Skeletal muscle satellite cell (primary cell): Measurements from ENCODE around the gene SALL1.

Source experiments
- H3K27me3 ChIP-seq: 2 replicates; pipeline ENCODE4 v1.7.0; 2013; ENCODE audit warnings: low read length; ENCODE audit not compliant: control insufficient read depth, insufficient read depth
- H3K36me3 ChIP-seq: 2 replicates; pipeline ENCODE4 v1.7.0; 2013; ENCODE audit warnings: mild to moderate bottlenecking, control low read depth, low read length; ENCODE audit not compliant: insufficient read depth
- H3K4me1 ChIP-seq: 2 replicates; pipeline ENCODE4 v1.7.0; 2013; ENCODE audit warnings: low read length; ENCODE audit not compliant: control insufficient read depth, insufficient read depth
- H3K4me2 ChIP-seq: 2 replicates; pipeline ENCODE4 v1.7.0; 2013; ENCODE audit warnings: mild to moderate bottlenecking, low read length
- H3K4me3 ChIP-seq: 2 replicates; pipeline ENCODE4 v1.7.0; 2013; ENCODE audit warnings: low read length
- H3K9ac ChIP-seq: 2 replicates; pipeline ENCODE4 v1.7.0; 2013; ENCODE audit warnings: mild to moderate bottlenecking, low read depth, low read length, moderate library complexity
- H3K9me3 ChIP-seq: replicated peaks from 2 replicates; pipeline ENCODE4 v1.7.0; 2013; ENCODE audit warnings: mild to moderate bottlenecking, control low read depth, low read length

SALL1 gene

GRCh38 chr16:51148678-51149228, 2.3 kb downstream of the SALL1 start:
- no peaks in the 10 kb centered on the region for H3K9me3 ChIP-seq
- no peak overlapping the region for H3K4me2 ChIP-seq
- no peak overlapping the region for H3K9ac ChIP-seq
- peaks cover 42% of the 10 kb centered on the region for H3K27me3 ChIP-seq
- no peak overlapping the region for H3K4me3 ChIP-seq
- H3K4me1 ChIP-seq: no peaks in the 10 kb centered on the region
- no peaks in the 10 kb centered on the region for H3K36me3 ChIP-seq

- no peak overlapping the region for H3K9ac ChIP-seq
- H3K4me3 ChIP-seq: no peak overlapping the region
- H3K27me3 ChIP-seq: peaks cover 35% of the 10 kb centered on the region
- no peaks in the 10 kb centered on the region for H3K9me3 ChIP-seq
- H3K36me3 ChIP-seq: no peaks in the 10 kb centered on the region
- H3K4me1 ChIP-seq: no peaks in the 10 kb centered on the region
- no peak overlapping the region for H3K4me2 ChIP-seq
Measured at GRCh38 chr16:51147776-51148677, 3.0 kb downstream of the SALL1 start.

- peaks cover 25% of the 10 kb centered on the region for H3K27me3 ChIP-seq
- no peak overlapping the region for H3K4me3 ChIP-seq
- H3K9me3 ChIP-seq: no peaks in the 10 kb centered on the region
- H3K36me3 ChIP-seq: no peaks in the 10 kb centered on the region
- H3K9ac ChIP-seq: no peak overlapping the region
- no peak overlapping the region for H3K4me2 ChIP-seq
- H3K4me1 ChIP-seq: no peaks in the 10 kb centered on the region
Measured at GRCh38 chr16:51146256-51146924, 4.7 kb downstream of the SALL1 start.

GRCh38 chr16:51144203-51144602, 6.9 kb downstream of the SALL1 start:
- Histone ChIP-seq H3K9me3 (no peaks in the 10 kb centered on the region), H3K9ac (no peak overlapping the region), H3K4me3 (no peak overlapping the region), H3K4me1 (no peaks in the 10 kb centered on the region), H3K27me3 (peaks cover 7% of the 10 kb centered on the region), H3K4me2 (no peak overlapping the region), H3K36me3 (no peaks in the 10 kb centered on the region)

GRCh38 chr16:51143196-51143977, 7.7 kb downstream of the SALL1 start:
- Histone ChIP-seq H3K9ac (no peak overlapping the region), H3K9me3 (no peaks in the 10 kb centered on the region), H3K36me3 (no peaks in the 10 kb centered on the region), H3K27me3 (no peaks in the 10 kb centered on the region), H3K4me1 (no peaks in the 10 kb centered on the region), H3K4me3 (no peak overlapping the region), H3K4me2 (no peak overlapping the region)

GRCh38 chr16:51141541-51141940, 9.5 kb downstream of the SALL1 start:
- H3K36me3 ChIP-seq: no peaks in the 10 kb centered on the region

GRCh38 chr16:51141106-51141505, 10.0 kb downstream of the SALL1 start:
- Histone ChIP-seq H3K27me3 (no peaks in the 10 kb centered on the region), H3K9me3 (no peaks in the 10 kb centered on the region), H3K9ac (no peak overlapping the region), H3K4me1 (no peaks in the 10 kb centered on the region), H3K36me3 (no peaks in the 10 kb centered on the region), H3K4me3 (no peak overlapping the region), H3K4me2 (no peak overlapping the region)

More at GRCh38 chr16:51141541-51141940, 9.5 kb downstream of the SALL1 start:
- Histone ChIP-seq H3K27me3 (no peaks in the 10 kb centered on the region), H3K9me3 (no peaks in the 10 kb centered on the region), H3K4me1 (no peaks in the 10 kb centered on the region), H3K4me3 (no peak overlapping the region), H3K9ac (no peak overlapping the region), H3K4me2 (no peak overlapping the region)

- Histone ChIP-seq H3K27me3 (no peaks in the 10 kb centered on the region), H3K36me3 (no peaks in the 10 kb centered on the region), H3K4me1 (no peaks in the 10 kb centered on the region), H3K4me2 (no peak overlapping the region), H3K9me3 (no peaks in the 10 kb centered on the region), H3K4me3 (no peak overlapping the region), H3K9ac (no peak overlapping the region)
Measured at GRCh38 chr16:51140112-51140511, 11.0 kb downstream of the SALL1 start.

- Histone ChIP-seq H3K4me3 (no peak overlapping the region), H3K4me1 (no peaks in the 10 kb centered on the region), H3K9ac (no peak overlapping the region), H3K36me3 (no peaks in the 10 kb centered on the region), H3K9me3 (no peaks in the 10 kb centered on the region), H3K27me3 (no peaks in the 10 kb centered on the region), H3K4me2 (no peak overlapping the region)
Measured at GRCh38 chr16:51139568-51139967, 11.5 kb downstream of the SALL1 start.

- no peak overlapping the region for H3K4me2 ChIP-seq
- no peaks in the 10 kb centered on the region for H3K4me1 ChIP-seq
- H3K9ac ChIP-seq: no peak overlapping the region
- H3K9me3 ChIP-seq: no peaks in the 10 kb centered on the region
- H3K4me3 ChIP-seq: no peak overlapping the region
- H3K36me3 ChIP-seq: no peaks in the 10 kb centered on the region
- no peaks in the 10 kb centered on the region for H3K27me3 ChIP-seq
Measured at GRCh38 chr16:51138178-51138577, 12.9 kb downstream of the SALL1 start.

- H3K9ac ChIP-seq: no peak overlapping the region
- H3K9me3 ChIP-seq: no peaks in the 10 kb centered on the region
- no peaks in the 10 kb centered on the region for H3K36me3 ChIP-seq
- H3K4me3 ChIP-seq: no peak overlapping the region
- H3K4me1 ChIP-seq: no peaks in the 10 kb centered on the region
- H3K27me3 ChIP-seq: no peaks in the 10 kb centered on the region
- no peak overlapping the region for H3K4me2 ChIP-seq
Measured at GRCh38 chr16:51137097-51137496, 14.0 kb downstream of the SALL1 start.
